DOHH2 (cell line): Measurements from ENCODE around the gene MYBPC1.

Source experiments
- H3F3A ChIP-seq: fragments of 200-600 bp; sonication (generic), shearing (Covaris generic); 2 replicates; pipeline ENCODE4 v1.6.0; 2016; ENCODE audit warnings: antibody characterized with exemption, mild to moderate bottlenecking; ENCODE audit not compliant: control insufficient read depth, insufficient read depth
- H3K27ac ChIP-seq: fragments of 200-600 bp; sonication (generic); 2 replicates; pipeline ENCODE4 v1.5.1; 2014; ENCODE audit warnings: low read depth, mild to moderate bottlenecking, low read length, moderate library complexity
- H3K27me3 ChIP-seq: fragments of 200-600 bp; sonication (generic); 2 replicates; pipeline ENCODE4 v1.6.1; 2014; ENCODE audit warnings: mild to moderate bottlenecking, low read length, mixed read lengths; ENCODE audit not compliant: control insufficient read depth
- H3K36me3 ChIP-seq: fragments of 200-600 bp; sonication (generic); 2 replicates; pipeline ENCODE4 v1.6.1; 2014; ENCODE audit warnings: mild to moderate bottlenecking, low read length, moderate library complexity, mixed read lengths; ENCODE audit not compliant: control insufficient read depth
- H3K4me1 ChIP-seq: fragments of 200-600 bp; sonication (generic); 2 replicates; pipeline ENCODE4 v1.6.1; 2014; ENCODE audit warnings: mild to moderate bottlenecking, low read length, mixed read lengths; ENCODE audit not compliant: control insufficient read depth
- H3K4me2 ChIP-seq: fragments of 200-600 bp; sonication (generic); 2 replicates; pipeline ENCODE4 v1.6.0; 2014; ENCODE audit warnings: mild to moderate bottlenecking, low read length, moderate library complexity
- H3K4me3 ChIP-seq: fragments of 200-600 bp; sonication (generic); 2 replicates; pipeline ENCODE4 v1.5.1; 2014; ENCODE audit warnings: mild to moderate bottlenecking, low read length, mixed read lengths
- H3K79me2 ChIP-seq: fragments of 200-600 bp; sonication (generic); 2 replicates; pipeline ENCODE4 v1.6.1; 2014; ENCODE audit warnings: mild to moderate bottlenecking, low read length, mixed read lengths; ENCODE audit not compliant: control insufficient read depth
- H3K9me2 ChIP-seq: fragments of 200-600 bp; sonication (generic); replicated peaks from 2 replicates; pipeline ENCODE4 v1.6.1; 2014; ENCODE audit warnings: mild to moderate bottlenecking, low read length, mixed read lengths; ENCODE audit not compliant: control insufficient read depth
- H3K9me3 ChIP-seq: fragments of 200-600 bp; sonication (generic); 2 replicates; pipeline ENCODE4 v1.6.1; 2014; ENCODE audit warnings: antibody characterized with exemption, low read length, mixed read lengths; ENCODE audit not compliant: control insufficient read depth, insufficient read depth
- H4K20me1 ChIP-seq: fragments of 200-600 bp; sonication (generic); 2 replicates; pipeline ENCODE4 v1.6.0; 2014; ENCODE audit warnings: low read depth, mild to moderate bottlenecking, antibody characterized with exemption, low read length, moderate library complexity; ENCODE audit not compliant: control insufficient read depth, insufficient read depth
- EZH2phosphoT487 ChIP-seq: fragments of 200-600 bp; sonication (generic); IDR thresholded peaks from 2 replicates; pipeline ENCODE4 v1.6.1; 2017; ENCODE audit warnings: borderline replicate concordance, mild to moderate bottlenecking, antibody characterized with exemption, low read length, moderate library complexity, mixed read lengths
- TF ChIP-seq, protein P1 (sequence below): fragments of 200-600 bp; sonication (generic); IDR thresholded peaks from one replicate; pipeline ENCODE4 v1.5.1; 2014; ENCODE audit warnings: antibody characterized with exemption, mild to moderate bottlenecking, low read depth, low read length; ENCODE audit not compliant: poor library complexity, severe bottlenecking

The MYBPC1 gene

DNA sequence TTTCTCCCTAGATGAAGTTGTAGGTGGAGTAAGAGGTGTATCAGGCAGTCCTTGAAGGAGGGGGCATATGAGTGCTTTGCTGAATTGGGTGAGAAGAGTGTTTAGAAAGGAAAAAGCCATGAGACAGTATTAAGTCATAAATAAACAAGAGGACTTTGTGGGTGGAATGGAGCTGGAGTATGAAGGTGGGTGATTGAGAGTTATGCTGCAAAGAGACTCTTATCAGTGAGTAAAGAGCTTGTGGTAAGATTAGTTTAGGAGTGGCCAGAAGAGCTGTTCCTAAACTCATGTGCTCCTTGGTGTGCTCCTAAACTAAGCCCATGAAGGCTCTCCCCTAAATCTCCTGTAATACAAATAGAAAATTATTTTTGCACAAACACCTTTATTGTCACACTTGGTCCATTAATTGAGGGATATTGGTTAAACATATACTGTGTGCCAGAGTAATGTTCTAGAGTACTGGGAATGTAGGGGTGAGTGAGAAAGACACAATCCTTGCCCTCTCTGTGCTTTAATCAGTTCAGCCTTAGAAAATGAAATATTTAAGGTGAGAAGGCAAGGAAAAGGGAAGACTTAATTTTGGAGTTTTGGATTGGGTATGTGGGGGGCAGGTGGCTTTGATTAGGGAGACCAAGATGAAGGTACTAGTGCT, 112.5 kb downstream of the MYBPC1 start:
- Histone ChIP-seq H3K36me3 (no peaks in the 10 kb centered on the region), H3K4me3 (no peak overlapping the region), H3K4me1 (peaks cover 8% of the 10 kb centered on the region), H3K9me2 (no peaks in the 10 kb centered on the region), H3K27ac (no peak overlapping the region), H3K79me2 (peaks cover 34% of the 10 kb centered on the region), H3K4me2 (no peak overlapping the region), H3F3A (no peaks in the 10 kb centered on the region), H4K20me1 (no peaks in the 10 kb centered on the region), H3K9me3 (no peaks in the 10 kb centered on the region), H3K27me3 (no peaks in the 10 kb centered on the region)
- TF ChIP-seq, protein P1, sequence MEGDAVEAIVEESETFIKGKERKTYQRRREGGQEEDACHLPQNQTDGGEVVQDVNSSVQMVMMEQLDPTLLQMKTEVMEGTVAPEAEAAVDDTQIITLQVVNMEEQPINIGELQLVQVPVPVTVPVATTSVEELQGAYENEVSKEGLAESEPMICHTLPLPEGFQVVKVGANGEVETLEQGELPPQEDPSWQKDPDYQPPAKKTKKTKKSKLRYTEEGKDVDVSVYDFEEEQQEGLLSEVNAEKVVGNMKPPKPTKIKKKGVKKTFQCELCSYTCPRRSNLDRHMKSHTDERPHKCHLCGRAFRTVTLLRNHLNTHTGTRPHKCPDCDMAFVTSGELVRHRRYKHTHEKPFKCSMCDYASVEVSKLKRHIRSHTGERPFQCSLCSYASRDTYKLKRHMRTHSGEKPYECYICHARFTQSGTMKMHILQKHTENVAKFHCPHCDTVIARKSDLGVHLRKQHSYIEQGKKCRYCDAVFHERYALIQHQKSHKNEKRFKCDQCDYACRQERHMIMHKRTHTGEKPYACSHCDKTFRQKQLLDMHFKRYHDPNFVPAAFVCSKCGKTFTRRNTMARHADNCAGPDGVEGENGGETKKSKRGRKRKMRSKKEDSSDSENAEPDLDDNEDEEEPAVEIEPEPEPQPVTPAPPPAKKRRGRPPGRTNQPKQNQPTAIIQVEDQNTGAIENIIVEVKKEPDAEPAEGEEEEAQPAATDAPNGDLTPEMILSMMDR = no peak
- TF ChIP-seq EZH2phosphoT487 = no peak

DNA sequence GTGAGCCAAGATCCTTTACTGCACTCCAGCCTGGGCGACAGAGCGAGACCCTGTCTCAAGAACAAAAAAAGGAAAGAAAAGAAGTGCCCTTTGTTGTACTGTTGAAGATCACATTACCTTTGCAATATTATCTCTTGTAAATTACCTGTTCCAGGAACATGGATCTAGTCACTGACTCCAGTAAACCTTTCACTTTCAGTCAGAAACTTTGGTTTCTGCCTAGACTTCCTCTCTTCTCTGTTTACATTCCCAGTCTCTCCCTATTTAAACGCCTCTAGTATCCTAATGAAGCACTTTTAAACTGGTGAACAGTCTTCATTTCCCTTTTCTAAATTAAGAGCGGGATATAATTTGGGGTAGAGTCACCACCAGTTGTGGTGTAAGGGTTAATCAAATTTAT, 115.5 kb downstream of the MYBPC1 start:
- H3K4me1 ChIP-seq = peaks cover 10% of the 10 kb centered on the region
- no peak overlapping the region for H3K4me3 ChIP-seq
- no peaks in the 10 kb centered on the region for H3K9me3 ChIP-seq
- no peak overlapping the region for H3K27ac ChIP-seq
- H3K79me2 ChIP-seq = peaks cover 17% of the 10 kb centered on the region
- peaks cover 5% of the 10 kb centered on the region; the same call in 1 of the 2 replicates for H3K36me3 ChIP-seq
- no peaks in the 10 kb centered on the region for H3K9me2 ChIP-seq
- H4K20me1 ChIP-seq = no peaks in the 10 kb centered on the region; the same call in 1 of the 2 replicates
- H3F3A ChIP-seq = no peaks in the 10 kb centered on the region
- no peak overlapping the region for H3K4me2 ChIP-seq
- TF ChIP-seq, protein P1 = no peak
- no peak for TF ChIP-seq EZH2phosphoT487
- H3K27me3 ChIP-seq = no peaks in the 10 kb centered on the region

DNA sequence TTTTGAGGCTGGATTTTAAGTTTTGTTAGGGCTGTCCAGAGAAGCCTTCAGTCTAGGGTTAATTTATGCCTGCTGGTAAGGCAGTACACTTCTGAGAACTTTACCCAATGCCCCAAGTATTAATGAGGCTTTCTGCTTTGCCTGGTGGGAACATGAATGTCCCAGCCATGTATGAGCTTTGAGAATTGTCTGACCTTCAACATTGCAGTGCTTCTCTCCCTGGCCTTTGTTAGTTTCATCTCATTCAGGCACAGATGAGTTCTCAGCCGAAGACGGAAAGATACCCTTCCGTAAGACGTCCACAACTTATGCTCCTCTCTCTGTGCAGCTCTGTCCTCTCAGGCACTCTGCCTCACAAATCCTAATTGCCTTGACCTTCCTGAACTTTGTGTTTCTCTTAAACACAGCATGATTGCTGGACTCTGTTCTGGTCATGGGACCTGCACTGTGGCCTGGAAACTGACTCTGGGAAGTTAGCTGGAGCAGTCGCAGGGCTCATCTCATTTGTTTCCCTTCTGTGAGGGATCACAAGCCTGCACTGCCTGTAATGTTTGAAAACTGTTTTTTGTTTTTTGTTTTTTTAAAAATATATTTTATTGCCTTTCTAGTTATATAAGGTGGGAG, 118.4 kb downstream of the MYBPC1 start:
- H3F3A ChIP-seq = no peaks in the 10 kb centered on the region
- no peaks in the 10 kb centered on the region for H3K9me3 ChIP-seq
- H3K27me3 ChIP-seq = no peaks in the 10 kb centered on the region
- H3K4me2 ChIP-seq = no peak overlapping the region
- no peak for TF ChIP-seq EZH2phosphoT487
- TF ChIP-seq, protein P1 = no peak
- no peak overlapping the region for H3K4me3 ChIP-seq
- peaks cover 2% of the 10 kb centered on the region; the same call in 1 of the 2 replicates for H3K79me2 ChIP-seq
- peaks cover 7% of the 10 kb centered on the region for H3K4me1 ChIP-seq
- H4K20me1 ChIP-seq = no peaks in the 10 kb centered on the region; the same call in 1 of the 2 replicates
- peaks cover 13% of the 10 kb centered on the region for H3K36me3 ChIP-seq
- no peaks in the 10 kb centered on the region for H3K9me2 ChIP-seq
- H3K27ac ChIP-seq = no peak overlapping the region
